Subcutaneous abdominal adipose tissue (tissue), 5 donors: ENCODE results near the gene EFHC2.

Experiments used
- H3K27ac ChIP-seq: one replicate; pipeline ENCODE4 v1.7.0; 2013; ENCODE audit warnings: low read depth, mild to moderate bottlenecking, inconsistent platforms, low read length, moderate library complexity
- H3K27me3 ChIP-seq, 5 donors: one replicate each; pipeline ENCODE4 v1.7.0; 2013; ENCODE audit warnings: low read length in 5 of 5, inconsistent platforms in 1 of 5; ENCODE audit not compliant: control insufficient read depth in 5 of 5, insufficient read depth in 4 of 5
- H3K36me3 ChIP-seq, 5 donors: one replicate each; pipeline ENCODE4 v1.7.0; 2013; ENCODE audit warnings: low read length in 5 of 5; ENCODE audit not compliant: control insufficient read depth in 5 of 5, insufficient read depth in 5 of 5
- H3K4me1 ChIP-seq, 5 donors: one replicate each; pipeline ENCODE4 v1.7.0; 2013; ENCODE audit warnings: low read length in 5 of 5, mild to moderate bottlenecking in 3 of 5, moderate library complexity in 1 of 5; ENCODE audit not compliant: control insufficient read depth in 5 of 5, insufficient read depth in 5 of 5
- H3K4me3 ChIP-seq, 5 donors: one replicate each; pipeline ENCODE4 v1.7.0; 2013; ENCODE audit warnings: low read length in 5 of 5, low read depth in 1 of 5
- H3K9ac ChIP-seq, 5 donors: one replicate each; pipeline ENCODE4 v1.7.0; 2013; ENCODE audit warnings: low read length in 5 of 5, mild to moderate bottlenecking in 4 of 5, moderate library complexity in 3 of 5
- H3K9me3 ChIP-seq, 5 donors: one replicate each; pipeline ENCODE4 v1.7.0; 2013; ENCODE audit warnings: low read length in 5 of 5; ENCODE audit not compliant: control insufficient read depth in 5 of 5
- donor health status: healthy.
- donor health status: healthy.
- donor health status: healthy.
- donor health status: healthy.
- donor health status: healthy.

The EFHC2 gene

DNA sequence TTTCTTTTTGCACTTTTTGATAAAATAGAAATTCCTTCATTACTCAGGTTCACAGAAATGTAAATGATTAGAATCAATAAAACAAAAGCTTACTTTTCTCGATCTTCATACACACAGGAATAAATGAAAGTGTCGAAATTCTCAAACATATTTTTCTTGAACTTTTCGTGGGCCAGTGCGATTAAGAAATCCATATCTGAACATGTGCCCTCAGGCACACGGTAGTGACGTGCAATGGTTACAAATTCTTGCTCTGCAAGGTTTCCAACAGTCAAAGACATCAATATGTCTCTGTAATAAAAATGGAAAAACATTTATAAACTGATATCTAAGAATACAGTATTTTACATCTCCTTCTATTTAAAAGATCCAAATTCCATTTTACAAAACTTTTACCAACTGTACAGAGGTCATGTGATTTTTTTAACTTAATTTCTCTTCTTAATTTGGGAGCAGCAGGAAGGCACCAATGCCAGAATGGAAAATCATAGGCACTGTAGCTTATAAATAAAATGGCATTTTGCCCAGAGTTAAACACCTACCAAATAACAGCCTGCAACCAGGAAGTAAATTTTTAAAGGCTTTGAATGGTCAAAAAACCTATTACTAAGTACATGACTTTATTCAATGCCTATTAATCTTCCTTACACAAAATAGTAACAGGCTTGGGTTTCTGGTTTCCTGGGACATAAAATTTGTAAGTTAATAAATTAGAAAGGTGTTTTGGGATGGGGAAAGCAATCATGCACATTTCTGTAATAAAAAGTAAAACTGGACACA, 165.0 kb downstream of the EFHC2 start:
- H3K27me3 ChIP-seq = peaks cover 0 to 5% (median 3%) of the 10 kb centered on the region in 5 donors
- H3K9me3 ChIP-seq = peaks cover 0 to 10% (median 7%) of the 10 kb centered on the region in 5 donors
- no peak overlapping the region for H3K4me3 ChIP-seq
- H3K36me3 ChIP-seq = no peaks in the 10 kb centered on the region
- H3K9ac ChIP-seq = no peak overlapping the region
- H3K27ac ChIP-seq = no peak overlapping the region
- no peaks in the 10 kb centered on the region for H3K4me1 ChIP-seq

DNA sequence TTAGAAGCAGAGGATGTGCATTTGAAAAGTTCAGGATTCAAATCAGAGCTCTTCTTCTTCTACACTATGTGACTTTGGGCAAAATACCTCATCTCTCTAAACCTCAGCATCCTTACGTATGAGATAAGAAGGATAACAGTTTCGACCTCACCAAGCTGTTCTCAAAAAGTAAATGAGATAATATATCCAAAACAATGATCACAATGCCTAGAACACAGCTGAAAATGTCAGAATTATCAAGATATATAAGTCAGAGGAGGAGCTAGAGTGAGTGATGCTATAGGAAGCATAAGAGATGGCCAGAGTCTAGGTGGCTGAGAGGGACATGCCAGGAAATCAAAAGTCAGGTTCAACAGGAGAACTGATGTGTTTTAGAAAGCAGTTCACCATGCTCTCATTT, 168.0 kb downstream of the EFHC2 start:
- H3K36me3 ChIP-seq = no peaks in the 10 kb centered on the region
- H3K9ac ChIP-seq = no peak overlapping the region
- peaks cover 0 to 8% (median 0%) of the 10 kb centered on the region in 5 donors for H3K27me3 ChIP-seq
- no peak overlapping the region for H3K4me3 ChIP-seq
- H3K4me1 ChIP-seq = no peaks in the 10 kb centered on the region
- H3K27ac ChIP-seq = no peak overlapping the region
- peaks cover 0 to 10% (median 7%) of the 10 kb centered on the region in 5 donors for H3K9me3 ChIP-seq

DNA sequence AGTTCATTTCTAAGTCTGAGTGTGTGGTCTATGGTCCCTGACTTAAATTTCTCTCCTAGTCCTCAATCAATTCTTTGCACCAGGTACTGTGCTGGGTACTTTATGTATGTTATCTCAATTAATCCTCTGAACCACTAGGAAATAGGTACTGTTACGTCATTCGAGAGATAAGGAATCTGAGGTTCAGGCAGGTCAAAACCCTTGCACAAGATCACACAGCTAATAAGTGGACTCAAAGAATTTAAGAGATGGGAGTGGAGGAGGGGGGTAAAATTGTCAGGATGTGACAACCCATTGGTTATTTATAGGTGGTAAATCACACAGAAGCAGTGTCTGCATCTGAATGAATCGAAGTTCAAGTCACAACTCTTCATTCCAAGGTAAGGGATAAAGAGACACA, 169.4 kb downstream of the EFHC2 start:
- H3K4me1 ChIP-seq = no peaks in the 10 kb centered on the region
- no peak overlapping the region for H3K4me3 ChIP-seq
- no peaks in the 10 kb centered on the region for H3K36me3 ChIP-seq
- H3K9ac ChIP-seq = no peak overlapping the region
- peaks cover 0 to 10% (median 7%) of the 10 kb centered on the region in 5 donors for H3K9me3 ChIP-seq
- H3K27me3 ChIP-seq = peaks cover 0 to 8% (median 0%) of the 10 kb centered on the region in 5 donors
- H3K27ac ChIP-seq = no peak overlapping the region

DNA sequence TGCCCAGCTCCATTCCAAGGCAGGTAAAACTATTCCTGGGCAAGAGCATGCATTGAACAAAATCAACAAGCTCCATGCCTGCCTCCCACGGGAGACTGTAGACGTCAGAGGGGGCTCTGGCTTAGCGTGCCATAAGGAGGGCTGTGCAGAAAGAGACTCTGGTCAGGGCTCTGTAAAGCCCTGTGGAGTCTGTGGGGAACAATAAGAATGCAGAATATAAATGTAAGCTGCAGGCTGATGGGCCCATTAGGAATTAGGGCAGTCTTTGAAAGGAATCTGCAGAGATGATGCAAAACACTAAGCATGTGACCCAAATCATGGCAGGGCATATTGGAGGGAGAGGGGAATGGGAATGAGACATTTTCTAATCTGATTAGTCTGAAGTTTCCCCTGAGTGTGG, 170.3 kb downstream of the EFHC2 start:
- no peaks in the 10 kb centered on the region for H3K36me3 ChIP-seq

DNA sequence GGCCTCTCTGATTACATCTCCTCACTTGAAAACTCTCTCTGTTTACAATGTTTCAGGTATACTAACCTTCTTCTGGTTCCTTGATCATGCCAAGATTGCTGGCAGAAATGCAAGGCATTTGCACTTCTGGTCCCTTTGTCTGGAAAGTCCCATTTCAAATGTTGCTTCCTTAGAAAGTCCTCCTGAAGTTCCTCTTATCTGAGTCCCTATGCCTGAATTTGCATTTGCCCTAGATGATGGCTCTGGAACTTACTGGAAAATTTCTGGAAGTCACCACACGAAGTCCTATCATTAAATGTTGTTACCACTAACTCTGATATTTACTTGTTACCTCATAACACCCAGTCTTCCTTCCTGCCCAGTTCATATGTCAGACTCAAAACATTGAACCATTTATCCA, 176.4 kb downstream of the EFHC2 start:
- Histone ChIP-seq H3K9ac (no peak overlapping the region), H3K27me3 (peaks cover 0 to 7% (median 0%) of the 10 kb centered on the region in 5 donors), H3K9me3 (no peaks in the 10 kb centered on the region), H3K4me3 (no peak overlapping the region), H3K4me1 (peaks cover 0 to 8% (median 0%) of the 10 kb centered on the region in 5 donors), H3K27ac (no peak overlapping the region), H3K36me3 (no peaks in the 10 kb centered on the region)

More for the DNA sequence above, 170.3 kb downstream of the EFHC2 start:
- Histone ChIP-seq H3K9ac (no peak overlapping the region), H3K27ac (no peak overlapping the region), H3K4me3 (no peak overlapping the region), H3K4me1 (no peaks in the 10 kb centered on the region), H3K9me3 (peaks cover 0 to 10% (median 7%) of the 10 kb centered on the region in 5 donors), H3K27me3 (peaks cover 0 to 8% (median 0%) of the 10 kb centered on the region in 5 donors)

DNA sequence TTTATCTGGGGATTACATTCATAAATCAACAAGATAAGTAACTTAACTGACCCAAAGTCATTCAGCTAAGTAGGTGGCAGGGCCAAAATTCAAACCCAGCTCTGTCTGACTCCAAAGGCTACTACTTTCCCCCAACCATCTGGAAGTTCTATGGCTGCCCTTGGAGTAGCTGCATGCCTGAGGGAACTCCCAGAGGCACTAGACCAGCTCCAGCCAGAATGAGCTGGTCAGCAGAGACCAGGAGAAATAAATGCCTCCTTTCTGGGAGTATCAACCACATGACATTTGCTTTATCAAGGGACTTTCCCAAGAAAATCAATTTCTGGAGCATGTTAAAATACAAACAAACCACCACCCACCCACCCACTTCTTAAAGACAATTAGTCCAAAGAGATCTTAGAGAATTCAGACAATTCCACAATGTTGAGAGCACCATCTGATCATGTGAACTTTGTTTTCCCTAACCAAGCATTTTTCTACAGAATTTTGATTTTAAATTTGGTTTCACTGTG, 180.5 kb downstream of the EFHC2 start:
- H3K9ac ChIP-seq = no peak overlapping the region
- no peak overlapping the region for H3K4me3 ChIP-seq
- no peaks in the 10 kb centered on the region for H3K36me3 ChIP-seq

DNA sequence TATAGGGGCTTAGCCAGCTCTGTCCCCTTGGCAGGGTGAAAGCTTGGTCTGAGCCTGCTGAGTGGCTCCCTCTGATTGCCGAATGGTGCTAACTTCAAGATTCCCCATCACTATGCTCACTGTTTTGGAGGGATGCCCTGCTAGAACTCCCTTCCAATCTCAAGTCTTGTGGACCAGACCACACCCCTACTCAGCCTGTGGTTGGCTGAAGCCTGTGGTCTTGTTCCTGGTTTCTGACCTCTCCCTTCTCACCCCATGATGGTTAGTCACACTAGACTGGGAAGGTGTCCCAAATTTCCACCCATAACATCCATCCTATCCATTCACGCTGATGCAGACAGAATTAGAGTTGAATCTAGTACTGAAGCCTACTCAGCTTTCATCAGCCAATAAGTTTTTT, 185.6 kb downstream of the EFHC2 start:
- H3K27ac ChIP-seq = no peak overlapping the region
- no peak overlapping the region for H3K9ac ChIP-seq
- H3K4me1 ChIP-seq = peaks cover 0 to 5% (median 2%) of the 10 kb centered on the region in 5 donors
- H3K36me3 ChIP-seq = no peaks in the 10 kb centered on the region
- no peak overlapping the region for H3K4me3 ChIP-seq
- peaks cover 0 to 13% (median 7%) of the 10 kb centered on the region in 5 donors for H3K27me3 ChIP-seq
- H3K9me3 ChIP-seq = peaks cover 0 to 2% (median 0%) of the 10 kb centered on the region in 5 donors

More for the DNA sequence above, 180.5 kb downstream of the EFHC2 start:
- Histone ChIP-seq H3K4me1 (peaks cover 0 to 8% (median 0%) of the 10 kb centered on the region in 5 donors), H3K9me3 (no peaks in the 10 kb centered on the region), H3K27ac (no peak overlapping the region), H3K27me3 (peaks cover 0 to 7% (median 3%) of the 10 kb centered on the region in 5 donors)

DNA sequence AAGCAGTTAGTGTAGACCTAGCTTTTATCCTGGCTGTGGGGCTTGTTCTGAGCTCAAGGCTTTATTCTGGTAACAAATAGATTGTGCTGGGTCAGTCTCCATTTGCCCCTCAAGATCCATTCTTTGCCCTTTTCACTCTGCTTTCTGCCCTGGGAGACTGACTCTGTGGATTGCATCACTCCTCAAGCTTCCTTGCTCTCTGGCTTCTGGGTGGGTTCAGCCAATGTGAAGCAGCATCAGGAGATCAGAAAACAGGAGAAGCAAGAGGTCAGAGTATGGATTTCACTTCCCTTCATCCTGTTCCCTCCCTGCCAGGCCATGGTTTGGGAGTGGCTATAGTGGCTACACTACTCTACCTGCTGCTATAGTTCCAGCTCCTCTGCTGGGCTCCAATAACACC, 186.2 kb downstream of the EFHC2 start:
- Histone ChIP-seq H3K4me3 (no peak overlapping the region), H3K36me3 (no peaks in the 10 kb centered on the region), H3K27ac (no peak overlapping the region), H3K27me3 (peaks cover 0 to 13% (median 7%) of the 10 kb centered on the region in 5 donors), H3K9ac (no peak overlapping the region), H3K4me1 (peaks cover 0 to 5% (median 2%) of the 10 kb centered on the region in 5 donors), H3K9me3 (peaks cover 0 to 2% (median 0%) of the 10 kb centered on the region in 5 donors)

DNA sequence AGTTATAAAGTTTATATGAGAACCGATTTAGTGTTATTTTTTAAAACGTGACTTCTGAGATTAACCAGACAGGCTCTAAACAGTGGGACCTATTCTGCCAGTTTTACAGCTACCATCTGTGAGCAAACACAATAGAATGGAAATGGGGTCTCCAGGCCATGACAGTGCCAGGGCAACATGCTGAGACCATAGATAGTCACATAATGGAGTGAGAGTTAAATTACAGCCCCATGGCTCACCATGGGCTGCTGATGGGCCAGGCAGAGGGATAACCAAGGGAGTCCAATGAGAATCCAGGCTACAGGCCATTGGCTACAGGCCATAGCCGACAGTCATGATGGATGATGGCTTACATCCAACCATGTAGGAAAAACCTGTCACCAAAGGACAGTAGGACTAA, 186.7 kb downstream of the EFHC2 start:
- Histone ChIP-seq H3K4me1 (peaks cover 0 to 5% (median 2%) of the 10 kb centered on the region in 5 donors), H3K9ac (no peak overlapping the region), H3K36me3 (no peaks in the 10 kb centered on the region), H3K9me3 (peaks cover 0 to 2% (median 0%) of the 10 kb centered on the region in 5 donors), H3K27ac (no peak overlapping the region), H3K4me3 (no peak overlapping the region), H3K27me3 (peaks cover 0 to 13% (median 7%) of the 10 kb centered on the region in 5 donors)

DNA sequence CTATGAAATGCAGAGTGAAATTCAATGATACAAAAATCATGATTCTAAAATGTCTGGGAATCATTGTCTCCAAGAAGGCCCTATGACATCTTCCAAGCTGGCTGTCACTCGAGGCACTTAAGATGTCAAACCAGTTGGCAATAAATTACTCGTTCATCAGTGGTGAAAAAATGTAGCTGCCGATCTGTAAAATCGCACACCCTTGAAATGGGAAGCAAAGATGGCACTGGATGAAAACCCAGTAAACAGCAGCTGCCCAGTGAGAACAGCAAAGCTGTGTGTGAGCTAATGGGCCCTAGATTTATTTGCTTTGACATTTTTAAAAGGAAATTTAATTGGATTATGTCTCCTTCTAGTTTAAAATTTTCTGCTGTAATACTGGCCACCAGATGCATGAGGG, 188.3 kb downstream of the EFHC2 start:
- Histone ChIP-seq H3K4me3 (no peak overlapping the region), H3K9ac (no peak overlapping the region), H3K36me3 (no peaks in the 10 kb centered on the region), H3K9me3 (peaks cover 0 to 2% (median 0%) of the 10 kb centered on the region in 5 donors), H3K27ac (no peak overlapping the region), H3K4me1 (peaks cover 0 to 5% (median 2%) of the 10 kb centered on the region in 5 donors), H3K27me3 (peaks cover 0 to 13% (median 7%) of the 10 kb centered on the region in 5 donors)
